ENCODE results near the gene FAM13A. TPM values are rescaled to one million over a fixed set of nuclear protein-coding genes. Genes with fewer than 3 reads are reported as not detected.

The FAM13A gene
- total and polyA plus RNA-seq, 2 of the 13 experiments (the other 11 are each of a cell fraction or from before 2014, with no cell fraction given): 1.2 to 36.2 TPM

DNA sequence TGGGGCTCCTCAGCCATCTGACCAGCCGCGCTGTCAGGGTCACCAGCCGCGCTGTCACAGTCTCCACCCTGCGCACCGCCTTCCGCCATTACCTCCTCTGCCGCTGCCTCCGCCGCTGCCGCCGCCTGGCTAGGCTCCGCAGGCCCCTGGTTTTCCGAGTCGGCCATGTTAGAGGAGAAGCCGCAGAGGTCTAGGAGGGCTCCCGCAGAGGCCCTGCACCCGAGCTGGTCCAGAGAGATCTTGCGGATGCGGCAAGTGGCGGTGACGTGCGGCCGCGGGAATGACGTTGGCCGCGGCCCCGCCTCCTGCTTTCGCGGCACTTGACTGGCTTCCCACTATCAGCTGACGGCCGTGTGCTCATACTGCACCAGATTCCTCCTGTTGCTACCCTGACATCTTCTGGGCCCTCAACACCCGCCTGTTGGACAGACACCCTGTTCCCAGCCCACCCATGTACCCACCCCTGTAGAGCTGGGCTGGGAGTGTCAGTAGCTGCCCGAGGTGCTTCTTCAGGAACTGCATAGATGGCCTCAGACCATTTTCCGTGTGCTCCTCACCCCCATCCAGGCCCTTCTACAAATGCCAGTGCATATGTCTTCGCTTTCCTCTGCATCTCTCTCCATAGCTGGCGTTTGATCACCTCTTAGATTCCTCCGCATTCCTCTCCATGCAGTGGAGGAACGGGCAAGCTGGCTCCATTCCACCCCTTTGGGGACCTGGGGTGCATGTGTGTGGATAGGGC lies 359.2 kb downstream of the FAM13A start, which contains the start of gene NAP1L5 (continued):
- TF ChIP-seq, protein P1, sequence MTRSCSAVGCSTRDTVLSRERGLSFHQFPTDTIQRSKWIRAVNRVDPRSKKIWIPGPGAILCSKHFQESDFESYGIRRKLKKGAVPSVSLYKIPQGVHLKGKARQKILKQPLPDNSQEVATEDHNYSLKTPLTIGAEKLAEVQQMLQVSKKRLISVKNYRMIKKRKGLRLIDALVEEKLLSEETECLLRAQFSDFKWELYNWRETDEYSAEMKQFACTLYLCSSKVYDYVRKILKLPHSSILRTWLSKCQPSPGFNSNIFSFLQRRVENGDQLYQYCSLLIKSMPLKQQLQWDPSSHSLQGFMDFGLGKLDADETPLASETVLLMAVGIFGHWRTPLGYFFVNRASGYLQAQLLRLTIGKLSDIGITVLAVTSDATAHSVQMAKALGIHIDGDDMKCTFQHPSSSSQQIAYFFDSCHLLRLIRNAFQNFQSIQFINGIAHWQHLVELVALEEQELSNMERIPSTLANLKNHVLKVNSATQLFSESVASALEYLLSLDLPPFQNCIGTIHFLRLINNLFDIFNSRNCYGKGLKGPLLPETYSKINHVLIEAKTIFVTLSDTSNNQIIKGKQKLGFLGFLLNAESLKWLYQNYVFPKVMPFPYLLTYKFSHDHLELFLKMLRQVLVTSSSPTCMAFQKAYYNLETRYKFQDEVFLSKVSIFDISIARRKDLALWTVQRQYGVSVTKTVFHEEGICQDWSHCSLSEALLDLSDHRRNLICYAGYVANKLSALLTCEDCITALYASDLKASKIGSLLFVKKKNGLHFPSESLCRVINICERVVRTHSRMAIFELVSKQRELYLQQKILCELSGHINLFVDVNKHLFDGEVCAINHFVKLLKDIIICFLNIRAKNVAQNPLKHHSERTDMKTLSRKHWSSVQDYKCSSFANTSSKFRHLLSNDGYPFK (CRISPR knock-in tag; IDR thresholded peaks at IDR 0.05; ENCODE audit: borderline replicate concordance): no peak
- no peak for TF ChIP-seq KMT2B (CRISPR knock-in tag; IDR thresholded peaks at IDR 0.05)
- no peak for TF ChIP-seq LCORL (IDR thresholded peaks at IDR 0.05)
- TF ChIP-seq LCORL (CRISPR knock-in tag; IDR thresholded peaks at IDR 0.05): no peak
- peak; percentile 56 for TF ChIP-seq ZFX (CRISPR knock-in tag; IDR thresholded peaks at IDR 0.05; ENCODE audit: low read depth)
- TF ChIP-seq SMYD3 (CRISPR knock-in tag; IDR thresholded peaks at IDR 0.05): no peak
- no peak for TF ChIP-seq SOX6 (IDR thresholded peaks at IDR 0.05)
- TF ChIP-seq SOX6 (CRISPR knock-in tag; IDR thresholded peaks at IDR 0.05): no peak
- peak; percentile 23; the same call in 1 of the 2 replicates for TF ChIP-seq TAF1 (CRISPR knock-in tag; IDR thresholded peaks at IDR 0.05)
- no peak for TF ChIP-seq ZSCAN20 (CRISPR knock-in tag; IDR thresholded peaks at IDR 0.05; ENCODE audit: borderline replicate concordance)
- no peak for TF ChIP-seq IRF2 (CRISPR knock-in tag; IDR thresholded peaks at IDR 0.05)
- TF ChIP-seq AGO1 (IDR thresholded peaks at IDR 0.05; ENCODE audit: low read depth, low read length, poor library complexity, severe bottlenecking): no peak
- TF ChIP-seq, protein P2, sequence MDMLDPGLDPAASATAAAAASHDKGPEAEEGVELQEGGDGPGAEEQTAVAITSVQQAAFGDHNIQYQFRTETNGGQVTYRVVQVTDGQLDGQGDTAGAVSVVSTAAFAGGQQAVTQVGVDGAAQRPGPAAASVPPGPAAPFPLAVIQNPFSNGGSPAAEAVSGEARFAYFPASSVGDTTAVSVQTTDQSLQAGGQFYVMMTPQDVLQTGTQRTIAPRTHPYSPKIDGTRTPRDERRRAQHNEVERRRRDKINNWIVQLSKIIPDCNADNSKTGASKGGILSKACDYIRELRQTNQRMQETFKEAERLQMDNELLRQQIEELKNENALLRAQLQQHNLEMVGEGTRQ (IDR thresholded peaks at IDR 0.05; ENCODE audit: low read depth, low read length): peak; percentile 29; the same call in 1 of the 2 replicates
- TF ChIP-seq, protein P2 (CRISPR knock-in tag; IDR thresholded peaks at IDR 0.05; ENCODE audit: borderline replicate concordance): no peak; the same call in 1 of the 2 replicates
- TF ChIP-seq ZFAT (CRISPR knock-in tag; conservative IDR thresholded peaks at IDR 0.05): no peak
- 0 out of 2 replicates have a peak, but pooled peaks have one; percentile 25 for TF ChIP-seq KDM2A (CRISPR knock-in tag; IDR thresholded peaks at IDR 0.05; ENCODE audit: borderline replicate concordance, low read depth)
- peak; percentile 84 for TF ChIP-seq HNRNPLL (IDR thresholded peaks at IDR 0.05; ENCODE audit: low read depth, low read length, poor library complexity, severe bottlenecking)
- TF ChIP-seq, protein P3, sequence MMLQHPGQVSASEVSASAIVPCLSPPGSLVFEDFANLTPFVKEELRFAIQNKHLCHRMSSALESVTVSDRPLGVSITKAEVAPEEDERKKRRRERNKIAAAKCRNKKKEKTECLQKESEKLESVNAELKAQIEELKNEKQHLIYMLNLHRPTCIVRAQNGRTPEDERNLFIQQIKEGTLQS (CRISPR knock-in tag; IDR thresholded peaks at IDR 0.05): no peak
- TF ChIP-seq, protein P4, sequence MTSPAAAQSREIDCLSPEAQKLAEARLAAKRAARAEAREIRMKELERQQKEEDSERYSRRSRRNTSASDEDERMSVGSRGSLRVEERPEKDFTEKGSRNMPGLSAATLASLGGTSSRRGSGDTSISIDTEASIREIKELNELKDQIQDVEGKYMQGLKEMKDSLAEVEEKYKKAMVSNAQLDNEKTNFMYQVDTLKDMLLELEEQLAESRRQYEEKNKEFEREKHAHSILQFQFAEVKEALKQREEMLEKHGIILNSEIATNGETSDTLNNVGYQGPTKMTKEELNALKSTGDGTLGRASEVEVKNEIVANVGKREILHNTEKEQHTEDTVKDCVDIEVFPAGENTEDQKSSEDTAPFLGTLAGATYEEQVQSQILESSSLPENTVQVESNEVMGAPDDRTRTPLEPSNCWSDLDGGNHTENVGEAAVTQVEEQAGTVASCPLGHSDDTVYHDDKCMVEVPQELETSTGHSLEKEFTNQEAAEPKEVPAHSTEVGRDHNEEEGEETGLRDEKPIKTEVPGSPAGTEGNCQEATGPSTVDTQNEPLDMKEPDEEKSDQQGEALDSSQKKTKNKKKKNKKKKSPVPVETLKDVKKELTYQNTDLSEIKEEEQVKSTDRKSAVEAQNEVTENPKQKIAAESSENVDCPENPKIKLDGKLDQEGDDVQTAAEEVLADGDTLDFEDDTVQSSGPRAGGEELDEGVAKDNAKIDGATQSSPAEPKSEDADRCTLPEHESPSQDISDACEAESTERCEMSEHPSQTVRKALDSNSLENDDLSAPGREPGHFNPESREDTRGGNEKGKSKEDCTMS (CRISPR knock-in tag; conservative IDR thresholded peaks at IDR 0.05): no peak
- no peak for TF ChIP-seq FOXK1 (CRISPR knock-in tag; IDR thresholded peaks at IDR 0.05; ENCODE audit: borderline replicate concordance, low read depth)
